PC-3 (cell line): ENCODE results near the gene TAF1B. TPM values are rescaled to one million over a fixed set of nuclear protein-coding genes. Genes with fewer than 3 reads are reported as not detected.

Source experiments
- ATAC-seq: fragments of 200-7000 bp; cut with Tn5 transposase; 2 replicates; pipeline ENCODE4 v1.9.1; 2020; ENCODE audit warnings: mild to moderate bottlenecking, moderate library complexity
- BruUV-seq: library from RNA; stranded (reverse); fragments of 400-500 nt; replicated peaks from 2 replicates; lab custom pipeline; 2021; lab: Mats Ljungman, UMichigan
- CTCF ChIA-PET: fragments of 300-600 bp; sonication (Branson Sonifier 250); formaldehyde crosslinking; loops from one replicate; lab custom pipeline; 2022; ENCODE audit warnings: antibody characterized with exemption; lab: Charles Lee
- POLR2A ChIA-PET: fragments of 300-600 bp; sonication (Branson Sonifier 250); formaldehyde crosslinking; loops from one replicate; lab custom pipeline; 2022; ENCODE audit warnings: antibody characterized with exemption; ENCODE audit not compliant: unreplicated experiment; lab: Charles Lee
- DNase-seq: peaks from one replicate; pipeline ENCODE4 v3.0.0-alpha.2; 2015
- H2AFZ ChIP-seq: fragments of 300-600 bp; sonication (generic); 2 replicates; pipeline ENCODE4 v1.6.0; 2016; ENCODE audit warnings: antibody characterized with exemption, low read length
- H3F3A ChIP-seq: fragments of 300-600 bp; sonication (generic); one replicate; pipeline ENCODE4 v1.6.0; 2017; ENCODE audit warnings: antibody characterized with exemption, low read length, control low read depth, mild to moderate bottlenecking; ENCODE audit not compliant: unreplicated experiment
- H3K27ac ChIP-seq: fragments of 300-600 bp; sonication (generic); 2 replicates; pipeline ENCODE4 v1.5.1; 2016; ENCODE audit warnings: mild to moderate bottlenecking, low read length
- H3K27me3 ChIP-seq: fragments of 300-600 bp; sonication (generic); 2 replicates; pipeline ENCODE4 v1.6.1; 2016; ENCODE audit warnings: low read length, mixed read lengths
- H3K36me3 ChIP-seq: fragments of 300-600 bp; sonication (generic); 2 replicates; pipeline ENCODE4 v1.6.1; 2016; ENCODE audit warnings: low read depth, mixed run types, low read length, mixed read lengths
- H3K4me1 ChIP-seq: fragments of 300-600 bp; sonication (generic); 2 replicates; pipeline ENCODE4 v1.5.1; 2016; ENCODE audit warnings: low read length; ENCODE audit not compliant: insufficient read depth
- H3K4me2 ChIP-seq: fragments of 300-600 bp; sonication (generic); 2 replicates; pipeline ENCODE4 v1.6.0; 2016; ENCODE audit warnings: low read length
- H3K4me3 ChIP-seq: fragments of 300-600 bp; sonication (generic); 2 replicates; pipeline ENCODE4 v1.5.1; 2016; ENCODE audit warnings: mild to moderate bottlenecking, low read length, mixed read lengths
- H3K79me2 ChIP-seq: fragments of 300-600 bp; sonication (generic); 2 replicates; pipeline ENCODE4 v1.6.1; 2017; ENCODE audit warnings: low read length, mixed read lengths
- H3K9ac ChIP-seq: fragments of 300-600 bp; sonication (generic); 2 replicates; pipeline ENCODE4 v1.6.0; 2016; ENCODE audit warnings: mild to moderate bottlenecking, low read length
- H3K9me2 ChIP-seq: fragments of 300-600 bp; sonication (generic); replicated peaks from 2 replicates; pipeline ENCODE4 v1.6.1; 2016; ENCODE audit warnings: mixed run types, low read length, mixed read lengths
- H3K9me3 ChIP-seq: fragments of 300-600 bp; sonication (generic); 2 replicates; pipeline ENCODE4 v1.6.1; 2016; ENCODE audit warnings: low read length, mixed read lengths
- H4K20me1 ChIP-seq: fragments of 300-600 bp; sonication (generic); 2 replicates; pipeline ENCODE4 v1.6.1; 2016; ENCODE audit warnings: low read length, mixed read lengths
- EZH2 ChIP-seq: fragments of 300-600 bp; sonication (generic); IDR thresholded peaks from one replicate; pipeline ENCODE4 v1.6.1; 2017; ENCODE audit warnings: antibody characterized with exemption, mild to moderate bottlenecking, low read length; ENCODE audit not compliant: unreplicated experiment
- EZH2phosphoT487 ChIP-seq: fragments of 300-600 bp; sonication (generic); IDR thresholded peaks from 2 replicates; pipeline ENCODE4 v1.6.1; 2018; ENCODE audit warnings: mild to moderate bottlenecking, antibody characterized with exemption, low read length, borderline replicate concordance
- intact Hi-C: fragments of 100-400 bp; cut with micrococcal nuclease; formaldehyde crosslinking; loops from 2 replicates; pipeline ENCODE4 v1.9.0; 2023
- total RNA-seq: library from RNA; depleted of rRNA; stranded (reverse); fragments of >200 nt; gene quantifications from 2 replicates; pipeline ENCODE4 v1.2.3, GENCODE V29; 2014
- TF ChIP-seq, protein P1 (sequence below): fragments of 300-600 bp; sonication (generic); conservative IDR thresholded peaks from 2 replicates; pipeline ENCODE4 v1.5.1; 2017; ENCODE audit warnings: antibody characterized with exemption, low read depth, mild to moderate bottlenecking, low read length

Gene TAF1B
- total RNA-seq, 1 experiment from 2014 or later, result 39.5 TPM

DNA sequence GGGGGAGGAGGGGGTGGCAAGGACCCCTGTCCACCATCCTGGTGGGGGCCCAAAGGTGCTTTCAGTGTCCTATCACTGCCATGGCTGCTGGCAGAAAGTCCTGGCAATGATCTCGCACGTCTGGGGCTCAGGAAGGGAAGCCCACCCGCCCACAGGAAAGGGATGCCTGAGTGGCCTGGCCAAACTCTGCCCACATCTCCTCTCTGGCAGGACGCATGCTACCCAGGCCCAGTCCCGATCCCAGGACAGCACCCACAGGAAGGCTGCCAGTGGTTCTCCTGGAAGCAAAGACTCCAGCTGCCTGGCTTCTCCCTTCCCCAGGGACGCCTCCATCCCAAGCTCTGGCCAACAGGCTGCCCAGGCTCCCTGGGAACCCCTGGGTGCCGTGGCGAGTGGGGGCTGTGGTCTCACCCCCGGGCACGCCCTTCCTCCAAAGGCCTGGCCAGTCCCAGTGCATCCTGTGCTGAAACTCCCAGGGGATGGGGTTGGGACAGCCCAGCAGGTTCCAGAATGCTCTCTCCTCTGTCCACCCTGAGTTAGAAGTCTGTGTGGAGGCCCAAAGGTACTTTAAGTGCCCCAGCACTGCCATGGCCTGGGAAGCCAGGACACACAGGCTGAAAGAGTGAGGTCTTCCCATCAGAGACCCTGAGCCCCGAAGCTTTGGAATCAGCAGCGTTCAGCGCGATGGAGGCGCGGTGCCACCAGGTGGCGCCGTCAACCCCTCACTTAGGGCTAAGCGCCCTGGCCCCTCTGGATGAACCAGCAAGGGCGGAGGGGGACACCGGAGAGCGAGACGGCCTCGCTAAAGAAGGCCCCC is 29.8 kb upstream of the TAF1B start:
- no peak overlapping the region for H3K27ac ChIP-seq
- peaks cover 41% of the 10 kb centered on the region for H3K4me1 ChIP-seq
- no peaks in the 10 kb centered on the region for H4K20me1 ChIP-seq
- no peaks in the 10 kb centered on the region for H3F3A ChIP-seq
- H3K36me3 ChIP-seq, result no peaks in the 10 kb centered on the region
- H3K9me2 ChIP-seq, result no peaks in the 10 kb centered on the region
- H3K4me3 ChIP-seq, result peak overlapping the region; percentile 16; the same call in 1 of the 2 replicates
- H3K9me3 ChIP-seq, result no peaks in the 10 kb centered on the region
- intact Hi-C loops, result loop anchor here (1.0 kb wide), 2 partner anchors 101 to 235 kb away; no protein-coding TSS in a partner anchor
- no peak overlapping the region for H3K9ac ChIP-seq
- peak overlapping the region; percentile 73 for H3K4me2 ChIP-seq
- no peaks in the 10 kb centered on the region for H3K27me3 ChIP-seq
- no peak for TF ChIP-seq EZH2phosphoT487
- TF ChIP-seq EZH2, result no peak
- TF ChIP-seq, protein P1, sequence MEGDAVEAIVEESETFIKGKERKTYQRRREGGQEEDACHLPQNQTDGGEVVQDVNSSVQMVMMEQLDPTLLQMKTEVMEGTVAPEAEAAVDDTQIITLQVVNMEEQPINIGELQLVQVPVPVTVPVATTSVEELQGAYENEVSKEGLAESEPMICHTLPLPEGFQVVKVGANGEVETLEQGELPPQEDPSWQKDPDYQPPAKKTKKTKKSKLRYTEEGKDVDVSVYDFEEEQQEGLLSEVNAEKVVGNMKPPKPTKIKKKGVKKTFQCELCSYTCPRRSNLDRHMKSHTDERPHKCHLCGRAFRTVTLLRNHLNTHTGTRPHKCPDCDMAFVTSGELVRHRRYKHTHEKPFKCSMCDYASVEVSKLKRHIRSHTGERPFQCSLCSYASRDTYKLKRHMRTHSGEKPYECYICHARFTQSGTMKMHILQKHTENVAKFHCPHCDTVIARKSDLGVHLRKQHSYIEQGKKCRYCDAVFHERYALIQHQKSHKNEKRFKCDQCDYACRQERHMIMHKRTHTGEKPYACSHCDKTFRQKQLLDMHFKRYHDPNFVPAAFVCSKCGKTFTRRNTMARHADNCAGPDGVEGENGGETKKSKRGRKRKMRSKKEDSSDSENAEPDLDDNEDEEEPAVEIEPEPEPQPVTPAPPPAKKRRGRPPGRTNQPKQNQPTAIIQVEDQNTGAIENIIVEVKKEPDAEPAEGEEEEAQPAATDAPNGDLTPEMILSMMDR, result peak; percentile 96
- ATAC-seq (peak; percentile 76), DNase-seq (peak; percentile 80)
- peak overlapping the region; percentile 77 for H2AFZ ChIP-seq
- no TSS peak for BruUV-seq
- ChIA-PET POLR2A (no interaction called here), CTCF (interaction anchor here (0.6 to 1.5 kb wide), 8 partner anchors 12 to 484 kb away, joined by 3 to 7 read pairs (median 5); partner anchors contain the start of gene TAF1B)
- no peaks in the 10 kb centered on the region for H3K79me2 ChIP-seq

- ATAC-seq (no peak), DNase-seq (no peak)
- no peak for TF ChIP-seq EZH2phosphoT487
- TF ChIP-seq, protein P1, result peak; percentile 5; the same call in 1 of the 2 replicates
- Histone ChIP-seq H3K36me3 (no peaks in the 10 kb centered on the region), H3K4me2 (peak overlapping the region; percentile 73), H2AFZ (peak overlapping the region; percentile 77), H3K27ac (no peak overlapping the region), H3F3A (no peaks in the 10 kb centered on the region), H3K79me2 (no peaks in the 10 kb centered on the region), H3K9me3 (no peaks in the 10 kb centered on the region), H3K9me2 (no peaks in the 10 kb centered on the region), H3K27me3 (no peaks in the 10 kb centered on the region), H3K4me3 (peak overlapping the region; percentile 16; the same call in 1 of the 2 replicates), H3K9ac (no peak overlapping the region), H4K20me1 (no peaks in the 10 kb centered on the region), H3K4me1 (peaks cover 34% of the 10 kb centered on the region)
- BruUV-seq, result no TSS peak
- ChIA-PET CTCF (interaction anchor here (0.6 to 1.5 kb wide), 9 partner anchors 28 to 483 kb away, joined by 3 to 6 read pairs (median 5); partner anchors contain the start of gene TAF1B), POLR2A (no interaction called here)
- intact Hi-C loops, result loop anchor here (1.0 kb wide), 2 partner anchors 100 to 234 kb away; no protein-coding TSS in a partner anchor
Measured at GRCh38 chr2:9814129-9814868, 29.0 kb upstream of the TAF1B start.
